Heart left ventricle (tissue), 13 donors: ENCODE measurements around the gene MTSS2.

Source experiments
- POLR2A ChIP-seq, 2 donors: fragments of 450-650 bp; IDR thresholded peaks; one replicate each; pipeline ENCODE4 v1.6.1; 2017; ENCODE audit warnings: antibody characterized with exemption in 2 of 2, mild to moderate bottlenecking in 2 of 2, moderate library complexity in 2 of 2
- TF ChIP-seq, protein P1 (sequence below), 12 donors: fragments of 200-600 bp; sonication (generic) in 4 of 12; IDR thresholded peaks; one replicate each; pipeline versions ENCODE4 v1.5.0 to v1.8.0; 2018 to 2022; ENCODE audit warnings: antibody characterized with exemption in 12 of 12, mild to moderate bottlenecking in 5 of 12
- donor health status: ischemic (EF 13 %, LVEDD 7.1; RV severe dilation, severe dysfunction).
- donor health status: DM: no; HTN: yes; CAD: no.
- donor health status: DM: no; HTN: no; CAD: no.
- donor health status: ischemic (EF 25% LVEDD 6.9; RV normal size, moderate dysfunction).
- donor health status: ischemic (EF 25% LVEDD 5.7; RV mildly dilated, moderate dysfunction).
- donor health status: ischemic (EF 35%, LVEDD 5.7; RV mildly dilated, moderate dysfunction).
- donor health status: nonischemic (EF 11% LVEDD 7.7; RV severe dilation, severe dysfunction).
- donor health status: DM: yes; HTN: yes; CAD: no.
- donor health status: PGD.
- donor health status: ischemic (EF 29% LVEDD 5.4; RV normal size, mild dysfunction).
- donor health status: nonischemic (EF 23%, LVEDD 6.1; RV moderate dilation, normal function).

DNA sequence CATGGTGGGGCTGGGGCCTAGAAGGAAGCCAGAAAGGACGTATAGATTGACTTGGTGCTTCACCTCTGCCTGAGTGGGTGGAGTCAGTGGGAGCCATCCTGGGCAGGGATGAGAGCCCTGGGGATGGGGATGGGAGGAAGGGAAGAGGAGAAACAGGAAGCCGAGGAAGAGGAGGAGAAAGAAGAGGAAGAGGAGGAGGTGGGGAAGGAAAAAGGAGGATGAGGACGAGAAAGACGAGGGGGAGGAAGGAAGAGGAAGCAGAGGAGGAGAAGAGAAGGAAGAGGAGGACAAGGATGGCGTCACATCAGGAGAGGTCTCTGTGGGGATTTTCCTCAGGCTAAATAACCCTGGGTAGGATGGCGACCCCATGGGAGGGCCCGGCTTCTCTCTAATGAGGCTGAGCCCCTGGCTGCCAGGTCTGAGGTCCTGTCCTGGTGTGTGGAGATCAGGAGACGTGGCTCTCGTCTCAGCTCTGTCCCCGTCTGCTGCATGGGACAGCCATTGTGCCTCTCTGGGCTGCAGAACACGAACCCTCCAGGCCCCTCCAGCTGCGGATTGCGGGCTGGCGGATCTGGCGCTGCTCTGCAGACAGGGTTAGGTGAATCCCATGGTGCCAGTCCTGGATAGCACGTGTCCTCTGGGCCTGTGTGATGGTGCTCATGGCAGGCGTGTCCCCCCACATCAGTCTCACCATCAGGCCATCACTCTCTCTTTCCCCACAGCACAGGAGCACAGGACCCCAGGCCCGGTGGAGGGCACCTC is 35.5 kb upstream of the MTSS2 start:
- TF ChIP-seq POLR2A (IDR thresholded peaks at IDR 0.05) = no peak
- TF ChIP-seq, protein P1, sequence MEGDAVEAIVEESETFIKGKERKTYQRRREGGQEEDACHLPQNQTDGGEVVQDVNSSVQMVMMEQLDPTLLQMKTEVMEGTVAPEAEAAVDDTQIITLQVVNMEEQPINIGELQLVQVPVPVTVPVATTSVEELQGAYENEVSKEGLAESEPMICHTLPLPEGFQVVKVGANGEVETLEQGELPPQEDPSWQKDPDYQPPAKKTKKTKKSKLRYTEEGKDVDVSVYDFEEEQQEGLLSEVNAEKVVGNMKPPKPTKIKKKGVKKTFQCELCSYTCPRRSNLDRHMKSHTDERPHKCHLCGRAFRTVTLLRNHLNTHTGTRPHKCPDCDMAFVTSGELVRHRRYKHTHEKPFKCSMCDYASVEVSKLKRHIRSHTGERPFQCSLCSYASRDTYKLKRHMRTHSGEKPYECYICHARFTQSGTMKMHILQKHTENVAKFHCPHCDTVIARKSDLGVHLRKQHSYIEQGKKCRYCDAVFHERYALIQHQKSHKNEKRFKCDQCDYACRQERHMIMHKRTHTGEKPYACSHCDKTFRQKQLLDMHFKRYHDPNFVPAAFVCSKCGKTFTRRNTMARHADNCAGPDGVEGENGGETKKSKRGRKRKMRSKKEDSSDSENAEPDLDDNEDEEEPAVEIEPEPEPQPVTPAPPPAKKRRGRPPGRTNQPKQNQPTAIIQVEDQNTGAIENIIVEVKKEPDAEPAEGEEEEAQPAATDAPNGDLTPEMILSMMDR (IDR thresholded peaks at IDR 0.05) = no peak
